Measurements from ENCODE around the gene MCM9.
A peak's percentile ranks its signal among the peaks of the same experiment; 100 is the strongest.

Gene MCM9

GRCh38 chr6:118903691-118904090 is 31.3 kb downstream of the MCM9 start:
- H3K27ac ChIP-seq (ENCODE audit: extremely low read depth, low read depth, low read length), result no peak overlapping the region
- CTCF ChIA-PET, result interaction anchor here (0.8 to 1.2 kb wide), 2 partner anchors 9 kb away, joined by 3 to 6 read pairs; partner anchors contain the start of gene ASF1A
- no peaks in the 10 kb centered on the region for H3K9me3 ChIP-seq (ENCODE audit: control insufficient read depth, insufficient read depth, low read depth, low read length)
- H3K4me3 ChIP-seq (ENCODE audit: low read depth, low read length), result no peak overlapping the region
- peaks cover 28 to 91% of the 10 kb centered on the region in 2 experiments for H3K36me3 ChIP-seq (ENCODE audit: control insufficient read depth in 2 of 2, insufficient read depth in 1 of 2, low read length in 2 of 2)
- H3K4me1 ChIP-seq (ENCODE audit: control insufficient read depth, insufficient read depth, low read length), result no peaks in the 10 kb centered on the region
- POLR2A ChIA-PET, result interaction anchor here (1.1 to 1.7 kb wide), 2 partner anchors 9 to 20 kb away, joined by 3 read pairs; no protein-coding TSS in a partner anchor
- TF ChIP-seq IKZF3 (tag by site-specific recombination; IDR thresholded peaks at IDR 0.05) (no peak), ZNF639 (tag by site-specific recombination; IDR thresholded peaks at IDR 0.05) (no peak), ZBTB20 (tag by site-specific recombination; IDR thresholded peaks at IDR 0.05) (no peak), ZNF692 (tag by site-specific recombination; IDR thresholded peaks at IDR 0.05) (no peak), ZNF157 (tag by site-specific recombination; IDR thresholded peaks at IDR 0.05) (no peak), ZNF521 (tag by site-specific recombination; IDR thresholded peaks at IDR 0.05) (no peak), ZNF548 (tag by site-specific recombination; IDR thresholded peaks at IDR 0.05) (no peak), ZNF341 (tag by site-specific recombination; IDR thresholded peaks at IDR 0.05; ENCODE audit: low read depth) (no peak), ZNF311 (tag by site-specific recombination; IDR thresholded peaks at IDR 0.05; ENCODE audit: borderline replicate concordance) (no peak), ZNF146 (tag by site-specific recombination; IDR thresholded peaks at IDR 0.05) (no peak), ZNF248 (tag by site-specific recombination; IDR thresholded peaks at IDR 0.05) (no peak), ZNF2 (tag by site-specific recombination; IDR thresholded peaks at IDR 0.05) (no peak), ZNF37A (tag by site-specific recombination; IDR thresholded peaks at IDR 0.05) (no peak)

- H3K27ac ChIP-seq (ENCODE audit: extremely low read depth, low read depth, low read length), result no peak overlapping the region
- TF ChIP-seq ZNF776 (tag by site-specific recombination; IDR thresholded peaks at IDR 0.05; ENCODE audit: borderline replicate concordance), result no peak
- peak; percentile 57 for TF ChIP-seq PRDM10 (tag by site-specific recombination; IDR thresholded peaks at IDR 0.05)
- TF ChIP-seq ZNF529 (tag by site-specific recombination; IDR thresholded peaks at IDR 0.05; ENCODE audit: insufficient replicate concordance), result no peak
- TF ChIP-seq ZNF571 (tag by site-specific recombination; IDR thresholded peaks at IDR 0.05), result no peak
- no peak for TF ChIP-seq ZNF530 (tag by site-specific recombination; IDR thresholded peaks at IDR 0.05; ENCODE audit: low read depth)
- 0 out of 2 replicates have a peak, but pooled peaks have one; percentile 50 for TF ChIP-seq ZXDB (tag by site-specific recombination; IDR thresholded peaks at IDR 0.05)
- TF ChIP-seq ZNF132 (tag by site-specific recombination; IDR thresholded peaks at IDR 0.05; ENCODE audit: borderline replicate concordance), result no peak
- TF ChIP-seq ZNF391 (tag by site-specific recombination; IDR thresholded peaks at IDR 0.05; ENCODE audit: borderline replicate concordance, low read depth), result no peak
- no peak for TF ChIP-seq ZNF292 (tag by site-specific recombination; IDR thresholded peaks at IDR 0.05; ENCODE audit: borderline replicate concordance, low read depth)
- TF ChIP-seq ZNF549 (tag by site-specific recombination; IDR thresholded peaks at IDR 0.05), result no peak
- TF ChIP-seq ZNF692 (tag by site-specific recombination; IDR thresholded peaks at IDR 0.05), result no peak
- no peak overlapping the region for H3K4me3 ChIP-seq (ENCODE audit: low read depth, low read length)
- POLR2A ChIA-PET, result interaction anchor here (1.1 to 1.7 kb wide), 2 partner anchors 8 to 20 kb away, joined by 3 read pairs; no protein-coding TSS in a partner anchor
- peaks cover 25 to 88% of the 10 kb centered on the region in 2 experiments for H3K36me3 ChIP-seq (ENCODE audit: control insufficient read depth in 2 of 2, insufficient read depth in 1 of 2, low read length in 2 of 2)
- H3K9me3 ChIP-seq (ENCODE audit: control insufficient read depth, insufficient read depth, low read depth, low read length), result no peaks in the 10 kb centered on the region
- H3K4me1 ChIP-seq (ENCODE audit: control insufficient read depth, insufficient read depth, low read length), result no peaks in the 10 kb centered on the region
- CTCF ChIA-PET, result interaction anchor here (0.7 to 1.2 kb wide), 2 partner anchors 9 to 169 kb away, joined by 3 to 6 read pairs; partner anchors contain the start of gene ASF1A
Measured at GRCh38 chr6:118903138-118903537, 31.8 kb downstream of the MCM9 start.
